Activated CD4-positive, alpha-beta T cell treated with anti-CD3 and anti-CD28 coated beads, Interleukin-2, Interleukin-4, amounts not matched to agents 100 ng/mL and 50 ng/mL, durations not matched to agents 16 hours and 8 hours (primary cell): ENCODE data around the gene MBNL3.

ENCODE experiments used
- DNase-seq: peaks from one replicate; pipeline ENCODE4 v3.0.0-alpha.2; 2020; ENCODE audit warnings: low spot score

Gene MBNL3

GRCh38 chrX:132414404-132414803, 74.4 kb downstream of the MBNL3 start:
- no peak for DNase-seq

GRCh38 chrX:132413459-132413858, 75.4 kb downstream of the MBNL3 start:
- DNase-seq: no peak

- no peak for DNase-seq
These were observed 76.6 kb downstream of the MBNL3 start for GRCh38 chrX:132412208-132412607.

- DNase-seq: no peak
These were observed 77.4 kb downstream of the MBNL3 start for GRCh38 chrX:132411310-132411977.

GRCh38 chrX:132409780-132410556, 78.9 kb downstream of the MBNL3 start:
- DNase-seq: no peak

- DNase-seq: no peak
These were observed 81.1 kb downstream of the MBNL3 start for GRCh38 chrX:132407691-132408090.

- DNase-seq: no peak
These were observed 82.7 kb downstream of the MBNL3 start for GRCh38 chrX:132406106-132406505.

GRCh38 chrX:132404266-132404665, 84.6 kb downstream of the MBNL3 start:
- no peak for DNase-seq

GRCh38 chrX:132401935-132402334, 86.9 kb downstream of the MBNL3 start:
- no peak for DNase-seq

- no peak for DNase-seq
These were observed 88.1 kb downstream of the MBNL3 start for GRCh38 chrX:132400706-132401105.

- no peak for DNase-seq
These were observed 93.2 kb downstream of the MBNL3 start for GRCh38 chrX:132395645-132396044.

GRCh38 chrX:132395026-132395425, 93.8 kb downstream of the MBNL3 start:
- DNase-seq: no peak

- no peak for DNase-seq
These were observed 94.2 kb downstream of the MBNL3 start for GRCh38 chrX:132394591-132394990.

GRCh38 chrX:132393992-132394391, 94.8 kb downstream of the MBNL3 start:
- no peak for DNase-seq

GRCh38 chrX:132393485-132393884, 95.4 kb downstream of the MBNL3 start:
- DNase-seq: no peak

- no peak for DNase-seq
These were observed 95.8 kb downstream of the MBNL3 start for GRCh38 chrX:132393085-132393484.

- DNase-seq: no peak
These were observed 98.0 kb downstream of the MBNL3 start for GRCh38 chrX:132390792-132391191.

- DNase-seq: no peak
These were observed 99.4 kb downstream of the MBNL3 start for GRCh38 chrX:132389480-132389879.

- DNase-seq: no peak
These were observed 100.5 kb downstream of the MBNL3 start for GRCh38 chrX:132388371-132388770.

GRCh38 chrX:132384301-132384700, 104.5 kb downstream of the MBNL3 start:
- no peak for DNase-seq

GRCh38 chrX:132382068-132382467, 106.8 kb downstream of the MBNL3 start:
- no peak for DNase-seq

- no peak for DNase-seq
These were observed 110.6 kb downstream of the MBNL3 start for GRCh38 chrX:132378281-132378680.

- DNase-seq: no peak
These were observed 112.9 kb downstream of the MBNL3 start for GRCh38 chrX:132375941-132376340.

- no peak for DNase-seq
These were observed 115.2 kb downstream of the MBNL3 start for GRCh38 chrX:132373610-132374009.
